Hepatic stellate cell (primary cell): ENCODE measurements around the gene PARD3B.
A peak's percentile ranks its signal among the peaks of the same experiment; 100 is the strongest.
"Not testable (repeated sequence)": the region's sequence is repeated elsewhere in the genome, so short reads cannot be mapped to it uniquely, and the experiment has no call there.

Experiments
- DNase-seq: peaks from one replicate; pipeline ENCODE4 v3.0.0; 2011; ENCODE audit warnings: low spot score

The PARD3B gene

DNA sequence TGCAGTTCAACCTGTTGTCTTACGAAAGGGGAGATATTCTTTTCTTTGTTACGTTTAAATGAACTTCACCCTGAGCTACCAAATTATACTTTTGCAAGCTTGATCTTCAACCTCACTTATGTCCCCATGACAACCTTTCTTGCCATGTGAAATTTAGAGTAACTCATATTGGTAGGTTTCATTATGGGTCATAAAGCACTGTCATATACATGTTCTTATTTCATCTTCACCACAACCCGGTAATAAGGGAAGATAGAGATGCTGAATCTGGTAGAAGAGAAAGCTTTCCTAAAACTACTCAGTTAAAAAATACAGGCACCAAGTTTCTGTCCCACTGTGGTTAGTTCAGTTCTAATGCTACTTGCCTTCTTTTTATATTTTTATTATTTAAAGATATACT, 928.5 kb downstream of the PARD3B start:
- no peak for DNase-seq

DNA sequence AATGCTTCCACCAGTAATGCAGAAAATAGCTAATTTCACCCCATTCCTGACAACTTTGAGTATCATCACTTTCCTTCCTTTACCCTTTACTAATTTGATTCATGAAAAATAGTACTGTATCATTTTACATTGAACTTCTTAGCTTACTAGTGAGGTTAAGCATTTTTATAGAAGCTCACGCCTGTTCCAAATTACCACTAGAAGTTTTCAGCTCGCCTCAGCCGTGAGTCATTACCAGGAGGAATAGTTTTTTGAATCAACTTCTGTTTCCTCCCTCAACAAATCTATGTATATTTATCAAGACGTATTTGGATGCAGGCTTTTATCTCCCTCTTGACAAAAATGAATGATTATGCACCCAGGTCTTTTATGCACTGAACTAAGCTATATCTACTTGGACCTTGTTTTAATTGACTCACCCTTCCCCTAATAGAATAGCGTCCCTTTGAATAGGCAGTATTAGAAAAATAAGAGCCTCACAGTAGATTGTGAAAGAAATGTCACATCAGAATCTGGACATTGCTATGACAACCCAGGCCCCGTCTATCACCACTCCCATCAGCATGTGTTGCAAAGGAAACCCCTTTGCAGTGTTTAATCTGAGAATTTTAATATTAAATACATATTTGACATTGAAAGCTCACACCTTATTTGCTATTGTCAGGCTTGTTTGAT, 929.6 kb downstream of the PARD3B start:
- DNase-seq: no peak

DNA sequence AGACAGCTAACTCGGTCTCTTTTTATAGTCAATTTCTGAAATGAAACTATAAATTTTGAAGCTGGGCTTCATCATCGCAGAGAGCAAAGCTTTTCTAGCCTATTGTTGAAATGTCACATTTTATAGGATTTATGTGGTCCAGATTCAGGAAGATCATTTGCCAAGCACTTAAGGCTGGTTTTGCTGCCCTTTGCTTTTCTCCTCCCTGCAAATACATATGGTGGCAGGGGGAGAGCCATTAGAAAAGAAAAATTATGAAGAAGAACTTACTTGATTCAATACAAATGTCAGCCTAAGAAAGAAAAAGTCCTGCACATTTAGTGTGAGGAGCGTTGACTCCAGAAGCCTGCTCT, 930.1 kb downstream of the PARD3B start:
- no peak for DNase-seq

DNA sequence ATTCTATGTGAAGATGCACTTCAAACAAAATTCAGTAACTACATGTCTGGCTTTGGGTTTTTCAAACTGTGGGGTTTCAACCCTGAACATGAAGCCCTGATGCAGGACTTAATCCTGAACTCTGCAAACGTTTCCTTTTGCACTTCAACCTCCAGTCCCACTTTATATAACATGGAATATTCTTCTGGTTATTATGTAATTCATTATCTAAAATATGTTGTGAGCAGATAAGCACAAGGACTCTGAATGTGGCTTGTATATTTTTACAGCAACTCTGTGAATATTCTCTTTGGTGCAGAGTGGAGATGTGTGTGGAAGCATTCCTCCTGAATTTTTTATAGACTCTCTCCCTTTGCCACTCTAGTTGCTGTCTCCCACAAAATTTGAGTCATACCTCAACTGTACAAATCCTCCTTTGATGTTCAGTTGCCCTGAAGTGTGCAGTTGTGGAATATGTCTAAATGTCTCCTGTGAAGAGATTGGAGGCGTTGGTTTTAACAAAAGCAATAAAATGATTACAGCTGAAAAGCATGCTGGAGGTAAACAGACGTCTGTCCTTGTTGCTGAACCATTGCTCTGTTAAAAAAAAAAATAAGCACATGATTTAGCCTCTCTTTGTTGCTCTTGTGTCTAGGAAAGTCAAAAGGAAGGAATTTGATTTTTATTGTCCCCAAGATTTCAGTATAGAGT, 931.9 kb downstream of the PARD3B start:
- DNase-seq: no peak

DNA sequence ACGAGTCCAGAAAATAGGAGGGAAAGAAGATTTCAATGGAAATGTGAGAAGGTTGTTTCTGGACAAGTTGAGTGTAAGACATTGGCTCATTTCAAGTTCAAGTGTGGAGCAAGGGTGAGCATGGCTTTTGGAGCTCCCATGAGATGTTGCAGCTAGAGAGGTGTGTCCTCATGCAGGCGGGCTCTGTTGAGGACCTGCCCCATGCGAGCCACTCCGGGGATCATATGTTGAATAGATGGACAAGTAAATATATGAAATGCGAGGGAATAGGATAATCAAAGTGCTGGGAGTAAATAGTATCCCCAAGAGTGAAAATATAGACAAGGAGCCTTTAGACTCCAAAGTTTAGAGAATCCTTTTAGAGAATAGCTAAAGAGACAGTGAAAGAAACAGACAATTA, 936.6 kb downstream of the PARD3B start:
- no peak for DNase-seq

DNA sequence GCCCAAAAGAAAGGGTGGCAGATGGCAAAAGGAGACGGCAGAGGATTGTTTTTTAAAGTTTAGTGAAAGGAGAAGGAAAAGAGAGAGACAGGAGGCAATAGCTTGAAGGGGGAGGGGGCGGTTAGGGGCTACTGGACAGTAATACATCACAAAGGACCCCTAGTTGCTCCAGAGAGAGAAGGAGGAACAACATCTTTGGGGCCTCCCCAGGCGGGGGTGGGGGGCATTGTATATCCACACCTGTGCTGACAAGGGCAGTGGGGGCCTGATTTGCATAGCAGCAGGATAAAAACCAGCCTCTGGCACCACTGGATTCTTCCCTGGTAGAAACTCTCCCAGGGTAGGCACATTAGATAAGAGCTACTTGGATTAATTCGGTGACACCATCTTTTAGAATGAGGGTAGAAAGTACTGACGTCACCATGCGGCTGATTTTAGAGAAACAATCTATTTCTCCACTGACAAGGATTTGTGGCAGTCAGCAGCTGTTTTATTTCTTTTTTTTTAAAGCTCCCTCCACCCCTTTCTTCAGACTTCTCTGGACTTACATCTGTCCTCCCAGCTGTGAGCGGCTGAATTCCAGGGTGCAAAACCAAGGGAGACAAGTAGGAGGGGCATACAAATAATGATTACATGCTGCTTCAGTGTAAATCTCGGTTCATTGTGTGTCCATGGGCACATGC, 937.3 kb downstream of the PARD3B start:
- no peak for DNase-seq

DNA sequence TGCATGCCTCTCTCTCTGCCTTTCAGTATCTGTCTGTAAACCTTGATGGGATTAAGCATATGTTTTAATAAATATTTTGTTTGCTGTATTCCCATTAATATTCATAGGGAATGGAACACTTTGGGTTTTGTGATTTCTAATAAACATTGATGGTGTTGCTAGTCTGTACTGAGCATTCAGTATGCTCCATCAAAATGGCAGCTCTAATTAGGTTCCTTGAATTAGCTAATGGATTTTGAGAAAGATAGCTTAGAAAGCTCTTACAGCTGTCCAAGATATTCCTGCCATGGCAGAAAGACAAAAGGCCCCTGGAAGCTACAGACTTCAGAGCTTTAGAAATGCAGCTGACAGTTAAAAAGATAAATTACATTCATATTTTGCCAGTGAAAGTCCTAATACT, 937.8 kb downstream of the PARD3B start:
- no peak for DNase-seq

DNA sequence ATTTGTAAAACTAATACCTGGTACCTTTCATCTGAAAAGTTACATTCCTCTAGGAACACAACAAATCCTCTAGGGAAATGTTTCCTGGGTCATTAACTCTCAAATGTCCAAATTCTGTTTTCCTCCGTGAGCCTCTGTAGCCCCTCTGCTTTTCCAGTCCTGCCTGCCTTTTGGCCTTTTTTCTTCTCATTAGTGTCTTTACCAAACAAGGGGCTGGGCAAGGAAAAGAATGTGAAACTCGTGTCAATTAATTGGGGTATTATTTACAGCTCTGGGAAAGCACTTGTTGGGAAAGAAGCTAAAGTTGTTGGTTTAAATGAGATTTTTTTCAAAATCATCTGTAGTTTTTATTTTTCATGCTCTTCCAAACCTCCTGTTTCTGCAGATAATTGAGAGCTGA, 938.9 kb downstream of the PARD3B start:
- no peak for DNase-seq

DNA sequence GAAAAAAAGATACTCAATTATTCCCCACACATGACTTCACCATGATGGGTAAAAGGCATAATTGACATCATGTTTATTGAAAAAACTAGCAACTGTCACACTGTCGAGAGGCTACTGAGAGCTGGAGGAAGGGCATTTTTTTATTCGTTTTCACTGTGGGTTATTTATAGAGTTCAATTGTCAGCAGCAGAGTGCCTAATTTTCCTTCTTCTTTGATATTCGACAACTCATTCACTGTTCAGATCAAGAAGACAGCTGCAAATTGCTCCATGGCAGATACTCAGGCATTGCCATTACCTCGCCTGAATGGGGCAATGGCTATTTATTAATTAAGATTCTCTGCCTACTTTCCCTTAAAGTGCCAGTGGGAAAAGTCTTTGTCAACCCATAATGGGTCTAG, 939.5 kb downstream of the PARD3B start:
- DNase-seq: no peak

DNA sequence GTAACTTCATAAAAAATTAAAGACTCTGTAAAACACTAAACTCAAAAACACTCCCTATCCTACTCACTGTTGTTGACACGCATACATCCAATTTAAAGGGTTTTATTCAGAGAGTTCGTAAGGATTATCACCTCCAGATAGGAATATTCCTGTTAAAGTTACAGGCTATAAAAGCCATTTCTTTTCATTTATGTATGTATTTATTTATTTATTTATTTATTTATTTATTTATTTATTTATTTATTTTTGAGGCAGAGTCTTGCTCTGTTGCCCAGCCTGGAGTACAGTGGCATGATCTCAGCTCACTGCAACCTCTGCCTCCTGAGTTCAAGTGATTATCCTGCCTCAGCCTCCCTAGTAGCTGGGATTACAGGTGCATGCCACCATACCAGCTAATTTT, 948.3 kb downstream of the PARD3B start:
- not testable (repeated sequence) for DNase-seq

DNA sequence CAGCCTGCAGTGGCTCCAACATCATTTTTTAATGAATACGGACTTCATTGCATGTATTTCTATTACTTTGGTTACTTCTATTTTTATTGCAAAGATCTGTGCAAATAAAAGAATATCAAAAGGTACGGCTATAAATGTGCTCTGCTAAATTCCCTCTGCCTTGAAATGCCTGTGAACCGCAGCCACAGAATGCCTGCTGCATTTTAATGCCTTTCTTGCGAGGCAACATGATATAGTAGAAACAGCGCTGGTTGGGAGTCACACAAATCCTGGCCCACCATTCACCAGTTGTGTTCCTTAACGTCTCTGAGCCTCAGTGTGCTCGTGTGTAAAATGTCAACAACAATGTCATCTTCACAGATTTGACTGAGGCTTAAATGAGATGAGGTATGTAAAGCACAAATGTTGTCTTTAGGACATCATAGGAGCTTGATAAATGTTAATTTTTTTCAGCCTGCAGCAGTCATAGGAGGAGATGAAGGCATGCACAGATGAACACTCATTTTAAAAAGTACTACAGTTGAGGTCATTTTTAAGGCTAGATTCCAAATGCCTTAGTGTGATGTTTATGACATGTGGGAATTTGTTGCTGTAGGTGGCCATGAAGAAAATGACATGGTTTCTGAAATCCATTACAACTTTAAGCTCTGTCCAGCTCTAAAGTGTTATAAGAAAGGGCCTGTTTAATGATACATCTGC, 949.4 kb downstream of the PARD3B start:
- no peak for DNase-seq

DNA sequence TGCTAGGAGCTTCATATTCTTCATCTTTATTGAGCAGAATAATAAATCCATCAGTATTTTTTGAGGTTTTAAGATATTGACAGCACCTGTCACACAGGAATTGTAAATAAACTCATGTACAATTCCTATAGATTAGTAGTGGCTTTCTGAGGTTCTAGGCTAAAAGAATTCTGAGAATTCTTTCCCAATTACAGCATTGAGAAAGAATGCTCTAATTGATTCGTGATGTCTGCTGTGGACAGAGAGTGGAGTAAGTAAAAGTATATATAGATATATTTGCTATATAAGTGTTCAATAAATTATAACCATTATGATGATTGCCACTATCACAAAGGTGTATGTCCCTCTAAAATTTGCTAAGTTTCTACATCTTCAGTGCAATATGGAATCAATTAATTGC, 950.5 kb downstream of the PARD3B start:
- no peak for DNase-seq

DNA sequence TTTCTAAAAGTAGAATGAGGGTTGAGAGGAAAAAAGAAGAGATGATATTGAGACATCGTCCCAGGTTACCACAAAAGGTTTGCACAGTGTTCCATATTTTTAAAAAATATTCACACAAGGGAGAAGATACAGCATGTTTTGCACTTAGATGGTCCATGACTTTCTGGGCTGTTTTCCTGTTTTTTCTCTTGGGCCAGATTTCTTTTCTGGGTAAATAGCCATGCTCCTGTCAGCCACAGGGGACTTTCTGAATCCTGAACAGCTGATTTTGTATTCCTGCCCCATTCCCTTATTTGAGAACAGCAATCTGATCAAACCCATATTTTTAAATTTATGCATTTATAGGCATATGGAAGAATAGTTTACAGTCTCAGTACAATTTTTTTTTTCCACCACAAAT, 951.1 kb downstream of the PARD3B start:
- no peak for DNase-seq

DNA sequence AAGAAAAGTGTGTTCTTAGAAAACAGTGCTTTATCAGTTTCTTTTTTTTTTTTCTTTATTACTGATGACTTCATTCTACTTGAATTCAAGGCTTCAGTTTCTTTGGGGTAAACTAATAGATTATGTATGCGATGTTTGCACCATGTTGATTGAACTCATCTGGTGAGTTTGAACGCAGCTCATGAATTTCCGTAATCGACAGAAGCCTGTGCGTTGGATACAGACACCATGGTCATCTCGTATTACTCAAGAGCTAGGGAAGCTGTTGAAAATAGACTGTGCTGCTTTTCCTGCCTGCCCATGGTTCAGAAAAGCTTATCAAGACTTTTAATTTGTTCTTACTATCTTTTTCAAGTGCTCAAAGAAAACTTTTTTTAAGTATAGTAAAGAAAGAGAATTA, 951.5 kb downstream of the PARD3B start:
- DNase-seq: no peak

DNA sequence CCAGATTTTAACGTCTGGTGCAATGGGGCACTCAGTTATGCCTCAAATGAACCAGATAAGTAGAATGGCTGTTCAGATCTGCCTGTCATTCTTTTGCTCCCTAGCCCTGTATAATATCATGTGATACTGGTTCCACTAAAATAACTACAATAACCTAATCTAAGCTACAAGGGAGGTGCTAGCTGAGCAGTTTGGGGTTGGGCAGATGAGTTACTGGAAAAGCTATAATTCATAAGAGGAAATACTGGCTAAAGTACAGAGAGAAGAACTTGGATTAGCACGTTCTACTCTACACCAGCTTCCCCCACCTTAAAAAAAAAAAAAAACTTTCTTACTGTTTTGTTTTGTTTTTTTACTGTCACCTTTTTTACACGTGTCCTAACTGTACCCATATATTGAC, 953.7 kb downstream of the PARD3B start:
- DNase-seq: no peak

DNA sequence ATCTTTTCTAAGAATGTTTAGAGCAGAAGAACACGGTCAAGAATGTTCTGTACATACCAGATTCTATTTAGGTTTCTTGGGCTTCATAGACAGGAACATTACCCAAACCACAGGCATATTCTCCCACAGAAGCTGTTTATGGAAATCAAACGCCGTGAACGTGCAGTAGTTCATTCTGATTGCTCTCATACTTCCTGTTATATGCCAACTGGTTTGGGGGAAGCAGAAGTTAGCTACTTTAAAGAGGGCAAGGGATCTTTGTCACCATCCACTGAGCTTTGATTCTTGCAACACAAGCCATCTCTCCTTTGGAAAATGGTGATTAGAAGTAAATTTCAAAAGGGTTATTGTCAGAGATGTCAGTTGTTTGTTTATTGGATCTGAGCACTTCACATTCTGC, 954.8 kb downstream of the PARD3B start:
- DNase-seq: no peak

DNA sequence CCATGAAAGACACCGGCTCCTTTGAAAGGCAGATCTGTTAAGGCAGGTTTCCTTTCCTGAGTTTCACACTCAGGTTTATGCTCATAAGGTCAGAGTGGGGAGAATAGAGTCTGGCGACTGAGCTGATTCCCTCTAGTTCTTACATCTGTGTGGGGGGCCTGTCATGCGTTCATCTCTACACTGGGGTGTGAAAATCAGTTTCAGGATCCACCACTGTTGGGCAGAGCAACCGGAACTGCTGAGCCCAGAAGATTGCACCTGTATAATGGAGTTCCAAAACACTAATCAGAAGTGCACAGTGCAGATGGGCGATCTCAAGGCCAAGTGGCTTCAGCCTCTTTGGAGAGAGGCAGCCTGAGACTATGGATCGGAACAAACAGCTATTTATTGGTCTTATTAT, 955.7 kb downstream of the PARD3B start:
- no peak for DNase-seq

DNA sequence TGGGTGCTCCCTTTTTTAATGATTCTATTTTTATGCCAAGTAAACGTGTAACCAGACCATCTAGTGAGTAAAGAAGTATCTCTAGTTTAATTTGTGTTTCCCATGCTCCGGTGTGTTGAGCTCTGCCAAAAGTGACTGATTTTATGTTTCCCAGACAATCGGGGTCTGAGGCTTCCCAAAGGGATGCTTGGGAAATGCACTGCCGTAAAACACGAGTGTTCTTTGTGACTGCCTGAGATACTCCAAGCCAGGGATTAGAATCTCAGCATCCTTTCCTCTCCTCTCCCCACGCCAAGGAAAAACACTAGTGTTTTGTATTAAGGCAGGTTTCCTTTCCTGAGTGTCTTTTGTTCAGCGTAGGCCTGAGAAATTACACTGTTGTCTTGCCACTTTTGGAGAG, 956.6 kb downstream of the PARD3B start:
- DNase-seq: no peak

DNA sequence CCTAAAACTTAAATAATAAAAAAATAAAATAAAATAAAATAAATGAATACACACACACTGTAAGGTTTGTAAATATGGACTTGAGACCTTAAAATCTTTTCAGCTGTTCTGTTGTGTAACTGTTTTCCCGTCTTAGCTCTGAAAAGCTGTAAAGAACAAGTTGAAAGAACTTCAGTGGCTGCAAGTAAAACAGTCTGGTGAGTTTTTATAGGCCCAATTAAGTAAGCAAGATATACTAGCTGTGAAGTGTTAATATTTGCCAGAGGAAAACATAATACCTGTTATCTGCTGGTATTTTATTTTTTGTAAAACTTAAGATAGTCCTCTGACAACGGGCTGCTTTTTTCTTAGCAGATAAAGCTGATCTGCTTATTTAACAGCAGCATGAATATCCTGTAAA, 960.1 kb downstream of the PARD3B start:
- DNase-seq: no peak

DNA sequence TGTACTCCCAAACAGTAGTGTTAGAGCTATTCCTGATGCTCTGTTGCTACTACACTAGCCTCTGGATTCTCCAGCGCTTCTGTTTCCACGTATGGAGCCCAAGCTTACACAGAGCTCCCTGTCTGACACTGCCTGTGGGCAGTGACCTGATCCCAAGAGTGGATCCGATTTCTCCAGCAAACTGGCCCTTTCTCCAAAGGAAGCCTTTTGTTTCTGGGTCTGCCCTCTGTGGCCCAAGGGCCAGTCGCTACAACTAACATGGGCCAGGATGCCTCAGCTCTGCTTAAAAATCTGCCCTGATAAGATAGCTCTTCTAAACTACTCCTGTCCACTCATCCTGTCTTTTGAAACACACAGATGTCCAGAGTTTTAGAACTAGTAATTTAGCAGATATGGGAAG, 964.4 kb downstream of the PARD3B start:
- DNase-seq: no peak

DNA sequence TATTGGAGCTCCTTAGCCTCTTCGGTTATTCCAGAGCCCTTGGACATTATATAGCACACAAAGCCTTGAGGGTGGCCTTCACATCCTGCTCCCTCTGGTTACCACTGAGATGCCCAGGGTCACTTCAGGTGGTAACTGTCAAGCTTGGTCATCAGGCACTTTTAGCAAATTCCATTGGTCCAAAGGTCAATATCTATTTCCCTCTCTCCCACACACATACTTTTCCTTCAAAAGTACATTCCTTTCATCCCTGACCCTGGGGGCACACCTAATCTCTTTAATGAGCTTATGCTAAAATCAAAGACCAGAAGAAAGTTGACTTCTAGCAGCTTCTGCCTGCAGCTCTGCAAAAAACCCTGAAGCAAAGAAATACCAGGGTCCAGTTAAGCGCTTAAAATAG, 965.1 kb downstream of the PARD3B start:
- DNase-seq: no peak

DNA sequence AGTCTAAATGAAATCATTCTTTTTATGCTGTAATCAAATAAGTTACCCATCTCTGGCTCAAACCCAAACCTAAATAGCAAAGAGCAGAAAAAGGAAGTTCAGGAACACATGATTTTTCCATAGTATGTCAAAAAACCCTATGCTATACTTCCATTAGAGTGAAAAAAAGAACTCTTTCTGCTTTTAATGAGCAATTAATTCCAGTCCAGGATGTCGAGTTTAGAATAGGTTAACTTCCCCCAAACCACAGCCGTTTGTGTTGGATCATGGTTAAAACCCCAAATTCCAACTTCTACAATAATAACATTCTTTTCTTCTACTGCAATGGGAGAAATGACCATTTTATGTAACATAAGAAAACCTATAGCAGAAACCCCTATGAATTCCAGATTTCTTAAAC, 965.9 kb downstream of the PARD3B start:
- no peak for DNase-seq

DNA sequence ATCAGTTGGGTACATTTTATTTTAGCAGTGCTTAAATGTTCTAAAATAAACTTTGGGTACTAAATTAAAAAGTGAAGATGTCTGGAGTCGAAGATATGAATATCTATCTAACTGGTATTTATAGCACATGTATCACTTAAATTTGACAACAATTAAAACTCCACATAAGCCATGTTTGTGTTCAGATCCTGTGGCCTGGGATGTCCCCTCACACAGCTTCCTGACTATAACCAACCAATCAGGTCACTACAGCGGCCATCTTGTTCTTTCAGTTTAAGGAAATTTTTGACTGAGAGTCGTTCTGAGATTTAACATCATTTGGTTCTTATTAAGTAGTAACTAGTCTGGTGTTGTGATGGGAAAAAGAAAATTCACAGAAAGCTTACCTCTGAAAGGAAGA, 966.4 kb downstream of the PARD3B start:
- DNase-seq: peak; percentile 9
